HG02642 (cell line): Measurements from ENCODE around the gene KAT14.
"Not testable (repeated sequence)": the region's sequence is repeated elsewhere in the genome, so short reads cannot be mapped to it uniquely, and the experiment has no call there.

Source experiments
- ATAC-seq: cut with Tn5 transposase; IDR thresholded peaks from one replicate; pipeline ENCODE4 v1.9.1; 2021; ENCODE audit warnings: mild to moderate bottlenecking; ENCODE audit not compliant: unreplicated experiment, poor library complexity

KAT14 gene

GRCh38 chr20:18203700-18204099, 66.0 kb downstream of the KAT14 start:
- not testable (repeated sequence) for ATAC-seq

- no peak for ATAC-seq
These were observed 75.3 kb downstream of the KAT14 start for GRCh38 chr20:18213002-18213401.

- no peak for ATAC-seq
These were observed 77.9 kb downstream of the KAT14 start for GRCh38 chr20:18215566-18215965.

- no peak for ATAC-seq
These were observed 80.6 kb downstream of the KAT14 start for GRCh38 chr20:18218280-18218679.

GRCh38 chr20:18223409-18223808, 85.7 kb downstream of the KAT14 start:
- no peak for ATAC-seq

GRCh38 chr20:18224968-18225568, 87.4 kb downstream of the KAT14 start:
- ATAC-seq = no peak

- ATAC-seq = no peak
These were observed 88.0 kb downstream of the KAT14 start for GRCh38 chr20:18225632-18226031.

GRCh38 chr20:18226741-18227140, 89.1 kb downstream of the KAT14 start:
- ATAC-seq = not testable (repeated sequence)

- no peak for ATAC-seq
These were observed 95.8 kb downstream of the KAT14 start for GRCh38 chr20:18233408-18233943.
